Measurements from ENCODE around the gene GLS. TPM values are rescaled to one million over a fixed set of nuclear protein-coding genes. Genes with fewer than 3 reads are reported as not detected.
"Not testable (repeated sequence)": the region's sequence is repeated elsewhere in the genome, so short reads cannot be mapped to it uniquely, and the experiment has no call there.

The GLS gene
- total RNA-seq, 1 donor from 2014 or later = 131 TPM

DNA sequence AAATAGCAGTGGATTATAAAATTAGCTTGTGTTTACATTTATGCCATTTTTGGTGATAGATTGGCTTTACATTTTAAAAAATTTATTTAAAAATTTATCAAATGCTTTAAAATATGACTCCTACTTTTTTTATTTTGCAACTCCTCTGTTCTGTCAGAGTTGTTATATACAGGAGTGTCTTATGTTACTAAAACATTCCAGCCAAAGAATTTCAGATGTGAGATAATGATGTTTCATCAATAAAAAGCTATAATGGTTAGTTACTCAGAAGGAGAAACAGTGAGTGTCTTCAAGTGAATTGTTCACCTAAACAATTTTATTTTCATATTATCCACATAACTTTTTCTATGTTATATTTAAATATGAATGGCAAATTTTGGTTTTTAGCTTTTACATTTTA, 52.7 kb downstream of the GLS start:
- DNase-seq = no peak

DNA sequence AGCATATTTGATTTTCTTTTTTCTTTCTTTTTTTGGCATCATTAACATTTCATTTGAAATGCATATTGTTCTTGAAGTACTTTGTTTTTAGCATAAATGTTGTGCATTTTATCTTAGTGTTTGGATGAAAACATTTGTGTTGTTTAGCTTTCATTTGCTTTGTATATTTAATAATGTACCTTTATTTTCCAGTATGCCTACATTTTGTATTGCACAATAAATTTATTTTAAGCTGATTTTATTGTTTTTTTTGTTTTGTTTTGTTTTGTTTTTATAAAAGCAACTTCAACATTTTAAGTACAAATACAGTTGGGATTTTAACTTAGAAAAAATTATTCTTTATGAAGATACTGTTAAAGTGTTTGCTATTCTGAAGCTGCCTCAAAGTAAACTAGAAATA, 54.4 kb downstream of the GLS start:
- no peak for DNase-seq

DNA sequence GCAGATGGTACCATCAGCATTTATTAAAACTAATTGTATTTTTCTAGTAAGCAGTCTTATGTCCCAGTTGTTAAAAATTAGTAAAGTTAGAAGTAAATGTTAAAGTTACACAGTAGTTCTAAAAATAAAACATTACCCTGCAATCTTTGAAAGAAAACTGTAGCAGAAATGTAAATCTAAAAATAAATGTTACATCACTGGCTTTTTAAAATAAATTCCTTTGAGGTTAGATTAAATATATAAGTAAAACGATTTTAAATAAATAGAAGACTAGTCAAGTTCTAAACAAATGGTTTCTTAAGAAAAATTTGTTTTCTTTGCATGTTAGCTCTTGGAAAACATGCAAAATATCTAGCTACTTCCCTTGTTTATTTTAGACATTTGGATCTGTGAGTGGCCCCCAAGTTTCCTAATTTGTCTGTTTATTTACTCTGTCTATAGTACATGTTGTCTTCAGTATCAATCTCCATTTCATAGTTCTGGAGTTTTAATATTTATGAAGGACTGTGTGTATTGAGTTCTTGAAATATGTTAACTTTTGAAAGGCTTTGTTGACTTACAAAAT, 58.2 kb downstream of the GLS start:
- no peak for DNase-seq

DNA sequence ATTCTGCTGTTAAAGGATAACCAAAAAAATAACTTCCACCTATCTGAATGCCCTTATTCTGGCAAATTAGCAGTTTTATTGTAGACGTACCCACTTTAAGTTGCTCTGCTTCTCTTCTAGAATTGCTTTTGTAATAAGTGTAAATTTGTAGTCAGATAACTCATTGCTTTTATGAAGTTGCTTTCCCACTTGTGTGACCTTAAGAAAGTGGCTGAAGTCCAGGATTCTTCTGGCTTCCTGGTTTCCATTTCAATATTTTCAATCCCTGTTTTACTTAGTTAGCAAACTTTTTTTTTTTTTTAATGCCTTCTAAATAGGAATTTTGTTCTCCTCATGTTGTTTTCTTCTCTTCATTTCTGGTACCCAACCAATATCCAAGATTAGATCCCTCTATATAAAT, 59.8 kb downstream of the GLS start:
- DNase-seq = no peak

DNA sequence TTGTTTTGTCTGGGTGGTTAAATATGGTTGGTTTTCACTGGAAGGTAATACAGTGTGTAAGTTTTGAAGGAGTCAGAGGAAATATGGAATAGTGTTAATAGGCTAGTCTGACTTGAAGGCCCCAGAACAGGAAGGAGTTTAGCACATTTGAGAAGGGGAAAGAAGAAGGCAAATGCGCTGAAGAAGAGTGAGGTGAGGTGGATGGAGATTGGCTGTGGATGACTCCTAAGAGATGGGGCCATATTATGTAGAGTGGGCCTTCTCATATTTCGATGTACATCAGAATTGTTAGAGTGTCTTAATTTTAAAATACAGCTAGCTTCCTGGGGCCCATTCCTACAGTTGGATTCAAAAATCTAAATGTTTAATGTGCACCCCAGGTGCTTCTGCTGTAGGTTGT, 61.0 kb downstream of the GLS start:
- no peak for DNase-seq

DNA sequence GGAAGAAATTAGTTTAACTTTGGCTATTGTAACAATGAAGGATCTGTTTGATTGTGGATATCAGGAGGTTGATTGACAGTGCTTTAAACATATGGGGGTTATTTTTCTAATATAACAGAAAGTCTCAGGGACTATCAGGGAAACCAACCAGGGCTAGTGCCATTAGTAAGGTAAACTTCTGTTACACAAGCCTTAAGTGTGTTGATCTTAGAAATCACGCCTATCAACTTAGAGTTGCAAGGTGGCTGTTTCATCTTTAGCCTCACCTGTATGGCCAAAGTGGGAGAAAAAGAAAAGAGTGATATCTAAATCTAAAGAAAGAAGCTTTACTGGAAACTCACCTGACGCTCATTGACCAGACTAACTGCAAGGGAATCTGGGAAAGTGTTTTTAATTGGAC, 62.1 kb downstream of the GLS start:
- no peak for DNase-seq

DNA sequence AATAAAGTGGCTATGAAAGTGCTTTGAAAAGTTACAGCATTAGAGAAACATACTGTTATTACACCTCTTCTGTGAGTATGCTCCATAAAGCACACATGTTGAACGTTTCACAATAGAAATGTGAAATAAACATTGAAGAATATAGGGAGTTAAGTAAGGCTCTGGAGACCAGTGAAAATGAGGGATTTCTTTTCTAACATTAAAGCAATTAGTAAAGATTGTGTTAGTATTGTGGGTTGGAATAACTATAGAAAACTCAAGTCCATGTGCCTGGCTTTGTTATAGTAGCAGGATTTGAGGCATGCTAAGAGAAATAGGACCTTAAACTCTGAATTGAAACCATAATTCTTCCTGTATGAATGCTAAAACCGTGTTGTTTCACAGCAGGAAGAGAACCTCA, 63.1 kb downstream of the GLS start:
- DNase-seq = no peak

DNA sequence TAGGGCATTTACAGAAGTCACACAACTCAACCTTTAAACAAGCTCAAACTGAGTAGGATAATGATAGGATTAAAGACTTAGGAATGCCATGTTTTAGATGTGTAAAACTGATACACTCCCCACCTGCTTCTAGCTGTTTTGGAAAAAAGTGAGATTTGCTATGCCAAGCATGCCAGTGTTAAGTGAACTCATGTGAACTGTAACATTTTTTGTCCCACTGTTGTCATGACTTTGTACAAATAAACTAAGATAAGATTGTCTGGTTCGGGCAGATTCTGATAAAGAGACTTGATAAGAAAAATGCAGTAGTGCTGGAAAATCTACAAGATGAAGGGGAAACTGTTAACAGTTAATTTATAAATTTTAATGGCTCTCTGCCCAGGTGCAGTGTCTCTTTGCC, 66.5 kb downstream of the GLS start:
- DNase-seq = peak; percentile 55

DNA sequence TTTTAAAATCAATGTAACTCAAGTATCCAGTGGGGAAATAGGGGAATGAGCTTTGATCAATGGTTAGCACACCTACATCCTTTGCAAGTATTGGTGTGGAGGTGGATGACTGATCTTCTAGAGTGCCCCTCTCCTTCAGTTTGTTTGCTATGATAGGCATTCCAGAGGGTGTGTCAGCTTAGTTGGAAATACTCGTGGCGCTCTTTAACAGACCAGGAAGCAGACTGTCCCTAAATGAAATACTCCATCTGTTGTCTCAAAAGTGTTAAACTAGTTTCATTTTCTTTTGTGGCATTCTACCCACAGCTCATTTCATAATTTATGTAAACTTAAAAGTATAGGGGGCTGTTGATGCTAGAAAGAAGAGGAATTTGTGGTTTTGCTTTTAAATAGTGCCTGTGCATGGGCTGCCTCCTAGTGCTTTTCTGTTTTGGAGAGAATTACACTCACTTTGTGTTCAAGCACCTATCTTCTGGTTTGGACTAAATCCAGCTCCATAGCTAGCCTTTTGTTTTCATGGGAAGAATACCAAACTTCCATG, 67.2 kb downstream of the GLS start:
- DNase-seq = peak; percentile 43

DNA sequence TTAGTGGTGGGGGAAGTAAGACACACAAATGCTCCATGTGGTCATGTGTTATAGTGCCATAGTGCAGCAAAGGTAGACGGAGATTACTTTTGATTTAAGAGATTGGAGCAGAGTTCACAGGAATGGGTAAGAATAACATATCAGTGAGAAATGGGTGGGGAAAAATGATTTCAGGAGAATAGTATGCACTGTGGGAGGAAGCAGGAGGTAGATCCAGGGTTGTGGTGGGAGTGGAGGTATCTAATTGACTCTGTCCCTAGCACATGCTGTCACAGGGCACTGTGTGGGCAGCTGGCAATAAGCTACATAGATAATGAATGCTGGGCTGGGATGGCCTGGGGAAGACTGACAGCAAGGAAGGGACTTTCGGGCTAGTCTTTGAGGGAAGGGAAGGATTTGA, 68.0 kb downstream of the GLS start:
- no peak for DNase-seq

DNA sequence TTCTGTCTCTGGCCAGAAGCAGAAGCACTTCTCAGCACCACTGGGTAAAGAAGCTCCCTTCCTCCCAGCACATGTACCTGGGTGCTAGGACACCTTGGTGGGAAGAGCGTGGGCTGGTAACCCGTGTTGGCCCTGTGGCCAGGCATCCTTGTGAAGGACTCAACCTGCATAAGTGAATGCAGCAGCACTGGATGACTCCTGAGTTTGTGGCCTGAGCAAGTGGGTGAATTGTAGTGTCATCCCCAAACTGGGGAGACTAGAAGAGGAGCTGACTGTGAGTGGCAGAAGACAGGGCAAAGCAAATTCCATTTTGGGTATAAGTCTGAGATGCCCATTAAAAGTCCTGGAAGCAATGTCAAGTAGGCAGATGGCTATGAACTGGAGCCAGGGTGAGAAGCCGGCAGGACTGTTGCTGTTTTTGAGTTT, 70.0 kb downstream of the GLS start:
- no peak for DNase-seq

DNA sequence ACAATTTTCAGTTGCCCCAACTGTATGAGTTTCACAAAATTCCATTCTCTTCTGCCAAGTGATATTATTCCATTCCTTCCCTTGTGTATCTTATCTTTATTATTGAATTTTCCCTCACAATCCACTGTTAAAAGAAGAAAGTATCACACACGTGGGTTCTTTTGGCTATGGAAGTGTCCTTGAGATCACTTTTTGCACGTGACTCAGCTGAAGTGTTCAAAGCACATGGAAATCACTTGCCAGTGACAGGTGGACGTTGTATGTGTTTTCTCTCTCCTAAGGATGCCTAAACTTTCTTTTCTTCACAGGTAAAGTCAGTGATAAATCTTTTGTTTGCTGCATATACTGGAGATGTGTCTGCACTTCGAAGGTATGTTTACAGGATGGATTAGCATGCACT, 72.6 kb downstream of the GLS start:
- no peak for DNase-seq

DNA sequence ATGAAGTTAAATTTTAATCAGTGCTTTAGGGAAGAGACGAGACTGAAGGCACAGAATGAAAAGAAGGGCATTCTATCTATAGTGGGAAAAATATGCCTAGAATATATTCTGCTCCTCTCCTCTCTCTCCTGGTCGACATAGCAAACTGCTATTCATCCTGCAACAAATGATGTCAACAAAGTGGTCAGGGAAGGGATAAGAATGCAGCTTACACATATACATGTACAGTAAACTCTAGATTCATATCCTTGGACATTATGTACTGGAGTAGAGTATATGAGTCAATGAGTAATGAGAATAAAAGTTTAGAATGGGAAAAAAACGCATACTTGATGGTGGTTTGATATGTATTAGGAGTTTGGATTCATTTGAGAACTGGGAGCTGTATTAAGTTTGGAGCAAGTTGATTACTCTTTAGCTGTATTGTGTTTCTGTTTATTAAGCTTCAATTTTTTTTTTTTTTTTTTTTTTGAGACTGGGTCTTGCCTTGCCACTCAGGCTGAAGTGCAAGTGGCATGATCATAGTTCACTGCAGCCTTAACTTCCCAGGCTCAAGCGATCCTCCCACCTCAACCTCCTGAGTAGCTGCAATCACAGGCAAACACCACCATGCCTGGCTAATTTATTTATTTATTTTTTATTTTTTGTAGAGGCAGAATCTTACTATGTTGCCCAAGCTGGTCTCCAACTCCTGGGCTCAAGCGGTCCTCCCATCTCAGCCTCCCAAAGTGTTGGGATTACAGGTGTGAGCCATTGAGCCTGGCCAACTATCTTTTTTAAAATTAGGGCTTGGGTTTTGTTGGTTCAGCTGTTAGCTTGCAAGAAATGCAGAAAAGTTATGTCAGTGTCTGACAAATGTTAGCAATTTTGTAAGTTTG, 79.5 kb downstream of the GLS start:
- no peak for DNase-seq

DNA sequence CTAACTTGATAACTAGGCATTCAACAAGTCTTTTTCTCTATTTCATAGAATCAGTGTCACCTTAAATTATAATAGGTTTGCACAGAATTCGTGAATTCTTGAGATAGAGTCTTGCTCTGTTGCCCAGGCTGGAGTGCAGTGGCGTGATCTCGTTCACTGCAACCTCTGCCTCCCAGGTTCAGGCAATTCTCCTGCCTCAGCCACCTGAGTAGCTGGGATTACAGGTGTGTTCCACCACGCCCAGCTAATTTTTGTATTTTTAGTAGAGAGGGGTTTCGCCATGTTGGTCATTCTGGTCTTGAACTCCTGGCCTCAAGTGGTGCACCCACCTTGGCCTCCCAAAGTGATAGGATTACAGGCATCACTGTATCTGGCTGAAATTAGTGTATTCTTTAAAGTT, 80.5 kb downstream of the GLS start:
- not testable (repeated sequence) for DNase-seq

DNA sequence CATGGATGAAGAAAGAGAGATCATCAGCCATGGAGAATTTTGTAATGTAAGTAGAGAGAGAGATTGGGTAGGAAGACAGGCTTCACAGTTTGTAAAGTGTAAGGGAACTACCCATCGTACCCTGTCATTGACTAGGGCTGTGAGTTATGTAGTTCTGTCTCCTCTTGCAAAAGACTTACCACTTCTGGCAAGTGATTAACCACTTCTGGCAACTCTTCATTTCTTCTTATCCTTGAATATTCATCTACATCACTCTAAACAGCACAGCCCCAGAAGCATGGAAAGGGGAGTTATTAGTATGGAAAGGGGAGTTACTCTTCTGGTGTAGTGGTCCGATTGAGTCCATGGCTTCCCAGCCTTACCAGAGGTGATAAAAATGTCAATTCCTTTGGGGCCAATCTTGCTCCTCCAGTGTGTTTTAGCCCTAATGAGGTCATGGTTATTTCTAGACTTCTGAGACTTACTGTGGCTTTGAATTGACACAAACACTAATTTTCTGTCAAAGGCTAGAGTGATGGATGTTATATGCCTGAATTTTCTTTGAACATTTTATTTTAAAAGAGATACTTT, 81.4 kb downstream of the GLS start:
- DNase-seq = no peak

DNA sequence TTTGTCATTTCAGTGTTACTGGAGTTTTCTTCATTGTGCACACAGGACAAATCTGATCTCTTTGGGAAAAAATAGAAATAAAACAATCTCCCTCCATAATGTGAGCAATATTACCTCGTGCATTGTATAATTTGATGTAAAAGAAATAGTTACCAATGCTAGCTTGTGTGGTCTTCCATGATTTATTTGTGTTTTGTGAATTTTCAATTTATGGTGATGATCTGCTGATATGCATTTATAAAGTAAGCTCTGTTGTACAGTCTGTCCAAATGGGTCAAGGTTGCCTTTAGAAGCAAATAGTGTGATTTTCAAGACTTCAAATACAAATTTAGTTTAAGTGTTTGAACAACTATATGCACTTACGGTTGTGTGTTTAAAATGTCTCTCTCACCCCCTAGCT, 82.5 kb downstream of the GLS start:
- DNase-seq = no peak

DNA sequence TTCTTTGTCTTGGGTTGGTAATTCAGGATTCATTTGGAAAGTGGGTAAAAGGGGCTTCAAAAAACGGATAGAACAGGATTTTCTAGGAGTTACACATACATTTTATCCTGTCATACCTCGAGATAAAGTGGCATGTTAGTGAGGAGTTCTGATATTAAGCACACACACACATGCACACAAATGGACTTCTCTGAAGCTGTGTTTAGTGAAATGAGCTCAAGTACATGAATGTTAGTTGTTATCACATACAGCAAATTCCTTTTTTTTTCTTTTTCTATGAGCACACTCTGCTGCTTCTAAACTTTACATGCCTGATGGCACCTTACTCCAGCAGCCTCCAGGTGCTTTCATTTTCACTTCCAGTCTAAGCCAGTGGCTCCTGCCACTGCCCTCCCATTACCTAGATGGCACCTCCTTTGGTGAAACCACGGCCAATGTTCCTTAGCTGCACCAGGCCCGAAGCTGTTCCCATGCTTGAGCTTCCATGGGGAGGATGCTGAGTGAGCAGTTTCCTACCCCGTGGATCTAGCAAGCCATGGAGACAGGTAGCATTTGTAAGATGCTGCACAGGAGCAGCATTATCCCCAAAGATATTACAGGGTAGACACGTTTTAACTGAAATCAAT, 83.7 kb downstream of the GLS start:
- no peak for DNase-seq

DNA sequence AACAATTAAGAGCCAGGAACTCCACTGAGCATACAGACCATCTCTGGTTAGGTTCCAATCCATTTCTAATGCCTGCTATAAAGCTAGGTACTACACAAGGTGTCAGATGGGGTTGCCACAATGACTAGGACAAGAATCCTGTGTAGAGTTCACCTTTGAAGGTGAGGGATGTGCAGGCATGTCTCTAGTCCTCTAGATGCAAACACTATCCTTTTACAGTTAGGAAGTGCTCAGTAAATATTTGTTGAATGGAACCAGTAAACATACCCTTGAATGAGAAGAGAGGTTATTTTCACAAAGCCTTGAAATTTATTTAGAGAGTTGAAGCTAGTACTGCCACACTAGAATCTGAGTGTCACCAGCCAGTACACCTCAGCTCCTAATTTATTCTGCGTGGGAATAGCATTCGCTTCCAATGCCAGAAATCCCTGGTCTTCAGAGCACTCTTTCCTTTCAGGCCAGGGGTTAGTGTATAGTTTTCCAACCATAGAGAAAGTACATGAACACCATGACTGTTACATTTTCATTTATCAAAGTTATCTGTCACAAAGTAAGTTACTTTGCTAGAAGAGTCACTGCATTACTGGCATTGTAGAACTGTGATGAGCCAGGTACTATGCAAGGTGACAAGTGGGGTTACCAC, 85.1 kb downstream of the GLS start:
- DNase-seq = no peak

DNA sequence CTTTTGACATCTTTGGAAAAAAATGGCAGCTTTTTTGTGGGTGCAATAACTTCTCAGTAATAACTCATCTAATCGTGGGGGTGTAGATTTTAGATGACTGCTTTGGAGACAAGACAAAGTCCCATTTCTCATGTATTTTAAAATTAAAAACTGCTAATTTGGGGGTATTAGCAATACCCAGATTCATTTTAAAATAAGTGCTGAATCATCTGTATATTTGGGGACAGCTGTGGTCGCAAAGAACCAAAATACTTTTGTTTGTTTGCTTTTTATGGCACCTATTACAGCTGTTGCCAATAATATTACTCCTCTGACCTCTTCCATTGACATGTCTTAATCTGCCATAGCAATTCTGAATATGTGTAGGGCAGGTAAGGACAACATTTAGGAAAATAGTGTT, 87.9 kb downstream of the GLS start:
- DNase-seq = no peak

DNA sequence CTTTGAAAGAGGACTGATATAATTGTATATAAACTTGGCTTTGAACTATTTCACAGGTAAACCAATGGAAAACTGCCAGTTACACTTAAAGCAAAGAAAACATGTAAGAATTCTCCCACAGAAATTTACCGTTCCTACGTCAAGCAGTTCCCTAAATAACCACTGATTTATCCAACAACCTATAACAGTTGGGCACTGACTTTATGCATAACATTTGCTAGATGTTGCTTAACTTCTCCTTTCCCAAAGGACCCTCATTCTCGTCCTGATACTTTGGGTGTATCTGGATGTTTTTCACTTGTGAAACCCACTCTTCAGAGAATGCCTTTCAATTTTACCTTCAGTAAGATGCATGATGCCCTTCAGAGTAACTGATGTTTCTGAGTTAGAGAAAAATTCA, 89.5 kb downstream of the GLS start:
- DNase-seq = no peak

DNA sequence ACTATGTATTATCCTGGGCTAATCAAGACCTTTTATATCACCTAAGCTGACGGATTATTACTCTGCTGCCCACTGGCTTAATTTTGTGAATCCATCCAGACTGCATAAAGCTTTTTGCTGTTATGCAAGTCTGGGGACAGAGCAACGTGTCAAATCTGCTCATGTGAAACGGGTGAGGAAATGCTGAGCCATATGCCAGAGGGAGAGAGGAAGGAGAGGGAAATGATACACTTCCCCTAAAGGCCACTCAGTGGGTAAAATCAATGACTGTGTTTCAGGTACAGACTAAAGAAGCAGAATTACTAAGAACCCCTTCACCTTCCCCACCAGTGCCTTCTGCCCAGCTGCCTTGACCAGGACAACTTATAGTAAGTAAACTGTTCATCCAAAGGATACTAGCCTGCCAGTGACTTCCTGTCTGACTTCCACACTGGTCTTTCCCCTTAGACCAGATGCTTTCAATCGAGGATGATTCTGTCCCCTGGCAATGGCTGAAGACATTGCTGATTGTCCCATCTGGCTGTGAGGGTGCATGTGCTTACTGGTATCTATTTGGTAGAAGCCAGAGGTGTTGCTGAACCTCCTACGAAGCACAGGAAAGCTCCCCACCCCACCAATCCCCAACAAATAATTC, 90.4 kb downstream of the GLS start:
- DNase-seq = no peak

DNA sequence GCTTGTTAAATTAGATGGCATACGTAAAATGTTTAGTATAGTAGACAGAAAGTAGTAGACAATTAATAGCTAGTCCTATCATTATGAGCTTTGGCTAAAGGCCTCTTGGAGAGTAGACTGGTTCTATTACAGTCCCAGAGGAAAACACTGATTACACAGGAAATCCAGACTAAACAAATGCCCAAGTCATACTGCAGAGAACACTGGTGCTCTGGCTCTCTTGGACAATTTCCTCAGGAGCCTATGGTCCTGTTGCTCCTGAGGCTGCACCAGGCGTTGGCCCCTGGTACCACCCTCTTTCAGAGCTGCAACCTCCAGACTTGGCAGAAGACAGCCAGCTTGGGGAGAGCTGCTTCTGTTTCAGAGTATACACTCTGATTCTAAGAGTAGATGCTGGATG, 91.6 kb downstream of the GLS start:
- DNase-seq = no peak

All from tongue (tissue), 2 donors.